HepG2 (cell line): ENCODE measurements around the gene PLEKHG4B. TPM values are rescaled to one million over a fixed set of nuclear protein-coding genes. Genes with fewer than 3 reads are reported as not detected.

Experiments
- AHR ChIP-seq: IDR thresholded peaks from 2 replicates; pipeline ENCODE4 v1.6.1; 2018; ENCODE audit warnings: missing genetic modification reagents, missing compliant biosample characterization
- CBX2 ChIP-seq, 2 experiments: fragments of 200-600 bp in 1 of 2; sonication (generic); formaldehyde crosslinking in 1 of 2; IDR thresholded peaks; 2 replicates each; pipeline versions ENCODE4 v1.7.0 to v1.8.1; 2018 to 2022; ENCODE audit warnings: low read depth in 2 of 2, low read length in 1 of 2, mild to moderate bottlenecking in 1 of 2, missing genetic modification reagents in 1 of 2
- EED ChIP-seq: sonication (generic); formaldehyde crosslinking; IDR thresholded peaks from 2 replicates; pipeline ENCODE4 v1.5.0; 2020; ENCODE audit warnings: mild to moderate bottlenecking, missing genetic modification reagents
- HMG20A ChIP-seq: IDR thresholded peaks from 2 replicates; pipeline ENCODE4 v1.6.1; 2016; ENCODE audit warnings: borderline replicate concordance
- JUND ChIP-seq: sonication (generic); formaldehyde crosslinking; IDR thresholded peaks from 2 replicates; pipeline ENCODE4 v1.8.0; 2022; ENCODE audit warnings: mild to moderate bottlenecking, missing genetic modification reagents
- PATZ1 ChIP-seq: sonication (generic); formaldehyde crosslinking; IDR thresholded peaks from 2 replicates; pipeline ENCODE4 v1.4.0; 2020; ENCODE audit warnings: missing genetic modification reagents
- PRDM10 ChIP-seq: sonication (generic); formaldehyde crosslinking; IDR thresholded peaks from 2 replicates; pipeline ENCODE4 v1.4.0; 2020; ENCODE audit warnings: low read depth, missing genetic modification reagents
- RXRA ChIP-seq: sonication (generic); formaldehyde crosslinking; IDR thresholded peaks from 2 replicates; pipeline ENCODE4 v1.5.1; 2020; ENCODE audit warnings: missing genetic modification reagents
- SALL2 ChIP-seq: sonication (generic); formaldehyde crosslinking; IDR thresholded peaks from 2 replicates; pipeline ENCODE4 v1.8.1; 2023; ENCODE audit warnings: mild to moderate bottlenecking, missing genetic modification reagents, inconsistent platforms
- TEAD3 ChIP-seq: optimal IDR thresholded peaks from 2 replicates; pipeline ENCODE3; 2016; ENCODE audit warnings: borderline replicate concordance
- YY1 ChIP-seq: IDR thresholded peaks from 2 replicates; pipeline ENCODE4 v1.6.1; 2011; ENCODE audit warnings: low read length, low read depth, moderate library complexity, mild to moderate bottlenecking; ENCODE audit not compliant: insufficient read depth, insufficient replicate concordance
- ZBTB39 ChIP-seq: sonication (generic); formaldehyde crosslinking; IDR thresholded peaks from 2 replicates; pipeline ENCODE4 v1.5.0; 2020; ENCODE audit warnings: missing genetic modification reagents
- ZC3H13 ChIP-seq: sonication (generic); formaldehyde crosslinking; IDR thresholded peaks from 2 replicates; pipeline ENCODE4 v1.8.1; 2023; ENCODE audit warnings: mild to moderate bottlenecking, missing genetic modification reagents, moderate library complexity
- ZMAT5 ChIP-seq: sonication (generic); formaldehyde crosslinking; IDR thresholded peaks from 2 replicates; pipeline ENCODE4 v1.5.0; 2020; ENCODE audit warnings: mild to moderate bottlenecking, low read depth, missing genetic modification reagents, borderline replicate concordance
- ZNF3 ChIP-seq: IDR thresholded peaks from 2 replicates; pipeline ENCODE4 v1.7.0; 2017; ENCODE audit warnings: inconsistent platforms
- ZNF343 ChIP-seq: sonication (generic); formaldehyde crosslinking; IDR thresholded peaks from 2 replicates; pipeline ENCODE4 v1.4.0; 2020; ENCODE audit warnings: mild to moderate bottlenecking, missing genetic modification reagents
- ZNF501 ChIP-seq: sonication (generic); formaldehyde crosslinking; IDR thresholded peaks from 2 replicates; pipeline ENCODE4 v1.5.1; 2020; ENCODE audit warnings: mild to moderate bottlenecking, moderate library complexity, missing genetic modification reagents
- ZNF639 ChIP-seq: conservative IDR thresholded peaks from 2 replicates; pipeline ENCODE4 v1.6.1; 2018; ENCODE audit warnings: missing genetic modification reagents
- ZNF644 ChIP-seq: IDR thresholded peaks from 2 replicates; pipeline ENCODE4 v1.6.1; 2016; ENCODE audit warnings: low read depth
- polyA plus RNA-seq, 8 experiments: library from polyadenylated mRNA; depleted of rRNA in 3 of 8; stranded (reverse) in 7 of 8; unstranded in 1 of 8; fragments of >200 nt; fragmentation: Illumina TruSeq in 4 of 8; extraction: Trizol in 4 of 8; gene quantifications; 2 replicates each; pipeline versions ENCODE4 v1.2.1 to v1.2.3, GENCODE V29; 2011 to 2016; ENCODE audit warnings: low read depth in 4 of 8, missing spikeins in 1 of 8, mixed read lengths in 1 of 8; ENCODE audit not compliant: insufficient read depth in 1 of 8
- total RNA-seq, 5 experiments: library from RNA; depleted of rRNA; stranded (reverse); fragments of >200 nt; fragmentation: Illumina TruSeq; extraction: Trizol; gene quantifications; 2 replicates each; pipeline ENCODE4 v1.2.3, GENCODE V29; 2016; ENCODE audit warnings: low read depth in 1 of 5

The PLEKHG4B gene
- total and polyA plus RNA-seq, 2 of the 13 experiments (the other 11 are each of a cell fraction or from before 2014, with no cell fraction given) = 0.09 TPM; not detected in 1

- TF ChIP-seq PRDM10 (no peak), TEAD3 (CRISPR knock-in tag) (peak; percentile 69), ZNF501 (CRISPR knock-in tag) (peak; percentile 81), JUND (CRISPR knock-in tag) (no peak), PATZ1 (CRISPR knock-in tag) (0 out of 2 replicates have a peak, but pooled peaks have one; percentile 32), CBX2 (IDR thresholded peaks at IDR 0.05; ENCODE audit: low read depth, low read length) (no peak), CBX2 (CRISPR knock-in tag; IDR thresholded peaks at IDR 0.05; ENCODE audit: low read depth) (no peak), ZNF3 (CRISPR knock-in tag) (no peak), ZNF343 (no peak), RXRA (0 out of 2 replicates have a peak, but pooled peaks have one; percentile 31), HMG20A (CRISPR knock-in tag) (no peak), ZBTB39 (CRISPR knock-in tag) (no peak), YY1 (peak; percentile 41), AHR (peak; percentile 61; the same call in 1 of the 2 replicates), ZNF644 (CRISPR knock-in tag) (no peak), ZMAT5 (CRISPR knock-in tag) (no peak), ZNF639 (CRISPR knock-in tag) (no peak), EED (0 out of 2 replicates have a peak, but pooled peaks have one; percentile 29), ZC3H13 (CRISPR knock-in tag) (peak; percentile 58; the same call in 1 of the 2 replicates), SALL2 (CRISPR knock-in tag) (no peak)
Measured at GRCh38 chr5:188488-189481, 96.8 kb downstream of the PLEKHG4B start (continued).
